ENCODE results near the gene TMEM9. TPM values are rescaled to one million over a fixed set of nuclear protein-coding genes. Genes with fewer than 3 reads are reported as not detected.

TMEM9 gene
- total RNA-seq, 6 experiments from 2014 or later: 60.3 to 72.7 (median 64.9) TPM

DNA sequence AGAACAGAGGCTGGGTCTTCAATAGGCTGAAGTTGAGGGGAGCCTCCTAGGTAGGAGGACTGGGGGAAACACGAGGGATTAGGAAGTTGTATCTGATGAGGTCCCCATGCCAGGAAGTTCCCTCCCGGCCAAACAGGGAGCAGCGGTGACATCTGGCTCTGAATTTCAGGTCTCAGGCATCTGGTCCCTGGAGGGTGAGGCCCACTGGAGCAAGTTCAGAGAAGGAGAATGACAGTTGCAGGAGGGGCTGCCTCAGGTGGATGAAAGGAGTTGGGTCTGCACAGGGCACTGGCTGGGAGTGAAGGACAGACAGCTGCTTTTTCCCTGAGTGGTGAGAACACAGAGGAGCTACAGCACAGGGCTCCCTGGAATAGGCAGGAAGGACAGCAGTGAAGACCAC lies 9.1 kb downstream of the TMEM9 start:
- peaks cover 46% of the 10 kb centered on the region for H3K36me3 Mint-ChIP-seq (ENCODE audit: low read depth)
- no peaks in the 10 kb centered on the region for H3K9me3 Mint-ChIP-seq
- peaks cover 1% of the 10 kb centered on the region; the same call in 1 of the 2 replicates for H3K27me3 Mint-ChIP-seq (ENCODE audit: insufficient read depth)
- H3K27ac Mint-ChIP-seq: no peak overlapping the region
- no peak for DNase-seq
- TF ChIP-seq, protein P1, sequence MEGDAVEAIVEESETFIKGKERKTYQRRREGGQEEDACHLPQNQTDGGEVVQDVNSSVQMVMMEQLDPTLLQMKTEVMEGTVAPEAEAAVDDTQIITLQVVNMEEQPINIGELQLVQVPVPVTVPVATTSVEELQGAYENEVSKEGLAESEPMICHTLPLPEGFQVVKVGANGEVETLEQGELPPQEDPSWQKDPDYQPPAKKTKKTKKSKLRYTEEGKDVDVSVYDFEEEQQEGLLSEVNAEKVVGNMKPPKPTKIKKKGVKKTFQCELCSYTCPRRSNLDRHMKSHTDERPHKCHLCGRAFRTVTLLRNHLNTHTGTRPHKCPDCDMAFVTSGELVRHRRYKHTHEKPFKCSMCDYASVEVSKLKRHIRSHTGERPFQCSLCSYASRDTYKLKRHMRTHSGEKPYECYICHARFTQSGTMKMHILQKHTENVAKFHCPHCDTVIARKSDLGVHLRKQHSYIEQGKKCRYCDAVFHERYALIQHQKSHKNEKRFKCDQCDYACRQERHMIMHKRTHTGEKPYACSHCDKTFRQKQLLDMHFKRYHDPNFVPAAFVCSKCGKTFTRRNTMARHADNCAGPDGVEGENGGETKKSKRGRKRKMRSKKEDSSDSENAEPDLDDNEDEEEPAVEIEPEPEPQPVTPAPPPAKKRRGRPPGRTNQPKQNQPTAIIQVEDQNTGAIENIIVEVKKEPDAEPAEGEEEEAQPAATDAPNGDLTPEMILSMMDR (IDR thresholded peaks at IDR 0.05): no peak
- no peak overlapping the region for H3K4me3 Mint-ChIP-seq
- no peaks in the 10 kb centered on the region for H3K4me1 Mint-ChIP-seq (ENCODE audit: low read depth)

DNA sequence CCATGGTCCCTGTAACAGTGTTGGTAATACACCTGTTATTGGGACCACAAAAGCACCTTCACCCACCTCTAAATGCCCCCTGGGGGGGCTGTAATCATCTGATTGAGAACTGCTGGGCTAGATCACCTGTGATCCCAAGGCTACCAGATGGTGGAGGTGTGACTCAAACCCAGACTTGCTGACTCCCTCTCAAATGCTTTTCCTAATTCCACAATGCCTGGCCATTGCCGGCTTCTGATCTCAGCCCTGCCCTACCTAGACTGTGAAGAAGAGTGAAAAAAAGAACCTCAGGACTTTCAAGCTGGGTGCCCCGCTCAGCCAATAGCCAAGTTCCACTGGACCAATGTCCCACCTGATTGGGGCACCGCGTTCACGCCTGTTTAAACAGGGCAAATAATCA lies 9.6 kb downstream of the TMEM9 start:
- Mint-ChIP-seq H3K9me3 (no peaks in the 10 kb centered on the region), H3K27me3 (ENCODE audit: insufficient read depth) (peaks cover 1% of the 10 kb centered on the region; the same call in 1 of the 2 replicates), H3K36me3 (ENCODE audit: low read depth) (peaks cover 46% of the 10 kb centered on the region), H3K4me3 (no peak overlapping the region), H3K4me1 (ENCODE audit: low read depth) (0 out of 2 replicates have a peak, but pooled peaks cover under 1% of the 10 kb centered on the region), H3K27ac (no peak overlapping the region)
- TF ChIP-seq, protein P1 (IDR thresholded peaks at IDR 0.05): no peak
- DNase-seq: no peak

DNA sequence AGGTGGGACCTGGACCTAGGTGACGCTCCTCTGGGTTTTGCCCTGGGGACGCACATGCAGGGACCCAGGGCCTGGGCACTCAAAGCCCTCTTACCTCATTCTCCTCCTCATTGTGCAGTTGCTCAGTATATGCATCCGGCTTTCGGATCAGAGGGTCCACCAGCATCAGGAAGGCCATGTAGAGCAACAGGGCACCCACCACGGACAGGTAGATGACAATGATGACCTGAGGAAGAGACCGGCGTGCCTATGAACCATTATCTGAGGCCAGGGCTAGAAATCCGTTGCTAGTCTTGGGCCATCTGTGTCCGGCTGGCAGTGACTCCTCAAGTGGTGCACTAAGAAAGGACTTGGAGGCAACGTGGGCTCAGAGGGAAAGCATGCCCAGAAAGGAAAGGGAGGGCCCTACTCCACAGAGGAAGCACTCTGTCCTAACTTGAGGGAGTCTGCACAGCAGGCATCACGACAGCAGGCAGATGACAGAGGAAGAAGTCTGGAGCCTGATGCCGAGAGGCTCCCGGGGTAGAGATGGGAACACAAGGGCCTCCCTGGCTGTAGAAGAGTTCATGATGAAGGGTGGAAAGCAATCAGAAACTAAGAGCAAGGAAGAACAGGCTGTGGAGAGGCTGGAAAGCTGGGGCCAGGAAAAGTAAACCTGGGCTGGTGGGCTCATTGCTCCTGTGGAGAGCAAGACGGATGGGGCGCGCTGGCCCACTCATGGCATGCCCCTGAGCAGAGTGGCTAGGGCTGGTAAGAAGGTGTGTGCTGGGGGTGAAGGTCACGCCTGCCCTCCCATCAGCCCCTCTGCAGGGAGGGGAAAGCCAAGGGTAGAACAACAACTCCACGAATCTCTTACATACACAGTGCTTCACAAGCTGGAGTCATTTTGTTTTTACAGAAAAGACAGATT lies 10.3 kb downstream of the TMEM9 start:
- Mint-ChIP-seq H3K4me1 (ENCODE audit: low read depth) (0 out of 2 replicates have a peak, but pooled peaks cover 6% of the 10 kb centered on the region), H3K27ac (no peak overlapping the region), H3K27me3 (ENCODE audit: insufficient read depth) (peaks cover 1% of the 10 kb centered on the region; the same call in 1 of the 2 replicates), H3K36me3 (ENCODE audit: low read depth) (peaks cover 41% of the 10 kb centered on the region), H3K4me3 (no peak overlapping the region), H3K9me3 (no peaks in the 10 kb centered on the region)
- TF ChIP-seq, protein P1 (IDR thresholded peaks at IDR 0.05): no peak
- no peak for DNase-seq

DNA sequence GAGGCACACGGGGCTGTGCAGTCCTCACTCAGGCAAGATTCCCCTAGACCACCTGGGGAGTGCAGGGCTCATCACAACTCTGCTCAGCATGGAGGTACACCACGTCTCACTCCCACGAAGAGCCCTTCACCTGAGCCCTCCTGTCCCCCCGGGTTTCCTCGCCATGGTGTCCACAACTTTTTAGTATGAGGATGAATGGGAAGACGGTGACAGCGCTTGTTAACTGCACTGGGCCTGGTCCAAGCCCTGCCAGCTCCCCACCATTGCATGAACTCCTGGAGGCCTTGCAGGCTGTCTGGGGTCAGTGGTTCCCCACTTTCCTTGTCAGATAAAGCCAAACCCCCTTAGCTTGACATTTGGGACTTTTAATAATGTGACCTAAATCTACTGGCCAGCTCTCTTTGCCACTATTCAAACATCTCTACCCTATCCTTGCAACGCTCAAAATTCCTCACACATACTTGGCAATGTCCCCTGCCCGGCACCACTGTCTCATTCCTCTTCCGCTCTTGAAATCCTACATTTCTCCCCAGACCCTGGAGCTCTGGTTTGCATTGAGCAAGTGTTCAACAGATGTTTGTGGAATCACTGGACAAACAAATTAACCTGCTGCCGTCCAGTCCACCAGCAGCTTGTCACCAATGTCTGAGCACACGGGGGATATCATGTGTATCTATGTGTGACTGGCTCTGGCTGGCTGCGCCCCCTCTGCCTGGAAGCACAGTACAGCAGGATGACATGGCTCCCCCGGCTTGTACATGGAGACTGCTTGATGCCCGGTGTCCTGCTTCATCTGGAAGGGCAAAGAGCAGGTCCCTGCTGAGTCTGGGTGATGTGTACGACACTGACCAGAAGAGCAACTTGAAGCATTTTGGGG lies 11.2 kb downstream of the TMEM9 start:
- peaks cover 15% of the 10 kb centered on the region for H3K4me1 Mint-ChIP-seq (ENCODE audit: low read depth)
- H3K9me3 Mint-ChIP-seq: no peaks in the 10 kb centered on the region
- no peak overlapping the region for H3K4me3 Mint-ChIP-seq
- peaks cover 1% of the 10 kb centered on the region; the same call in 1 of the 2 replicates for H3K27me3 Mint-ChIP-seq (ENCODE audit: insufficient read depth)
- no peak for DNase-seq
- TF ChIP-seq, protein P1 (IDR thresholded peaks at IDR 0.05): no peak
- H3K27ac Mint-ChIP-seq: no peak overlapping the region
- H3K36me3 Mint-ChIP-seq (ENCODE audit: low read depth): peaks cover 41% of the 10 kb centered on the region

DNA sequence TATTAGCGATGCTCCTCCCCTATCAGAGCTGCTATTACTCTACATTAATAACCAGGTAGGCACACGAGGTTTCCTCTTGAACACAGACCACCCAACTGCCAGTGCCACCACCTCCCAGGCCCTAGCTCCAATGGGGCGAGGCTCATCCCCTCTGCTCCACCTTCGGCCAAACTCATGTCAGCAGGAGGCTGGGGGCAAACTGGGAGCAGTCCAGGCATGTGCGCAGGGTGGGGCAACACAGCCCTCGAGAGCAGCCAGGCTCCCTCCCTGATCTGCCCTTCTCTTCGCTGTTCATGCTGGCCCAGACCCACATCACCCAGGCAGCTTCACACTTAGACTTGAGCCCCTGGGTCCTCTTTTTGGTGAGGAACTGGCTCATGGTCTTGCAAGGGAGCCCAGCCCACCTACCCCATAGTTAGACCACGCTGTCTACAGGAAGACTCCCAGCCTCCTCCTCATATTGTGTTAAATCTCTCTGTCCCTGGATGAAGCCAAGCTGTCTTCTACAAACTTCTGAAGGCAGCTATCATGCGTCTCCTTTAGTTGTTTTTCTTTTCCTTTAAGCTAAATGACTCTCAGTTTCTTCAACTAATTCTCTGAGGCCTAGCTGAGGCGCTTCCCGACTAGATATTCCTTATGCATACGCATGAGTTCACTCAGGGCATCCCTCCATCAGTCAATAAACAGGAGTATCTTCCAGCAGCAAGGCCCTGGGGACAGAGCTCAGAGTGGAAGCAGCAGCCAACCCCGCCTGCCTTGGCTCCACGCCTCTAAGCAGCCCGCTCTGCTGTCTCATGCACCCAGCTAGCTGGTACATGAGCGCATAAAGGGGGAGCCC lies 12.0 kb downstream of the TMEM9 start:
- TF ChIP-seq, protein P1 (IDR thresholded peaks at IDR 0.05): no peak
- Mint-ChIP-seq H3K9me3 (no peaks in the 10 kb centered on the region), H3K27me3 (ENCODE audit: insufficient read depth) (peaks cover 1% of the 10 kb centered on the region; the same call in 1 of the 2 replicates), H3K36me3 (ENCODE audit: low read depth) (peaks cover 34% of the 10 kb centered on the region), H3K4me3 (no peak overlapping the region), H3K4me1 (ENCODE audit: low read depth) (peaks cover 24% of the 10 kb centered on the region), H3K27ac (no peak overlapping the region)
- no peak for DNase-seq

All from HFFc6 (cell line).